GM18907 (cell line): Measurements from ENCODE around the gene FKBP15.

Experiments
- ATAC-seq: cut with Tn5 transposase; IDR thresholded peaks from one replicate; pipeline ENCODE4 v1.9.1; 2021; ENCODE audit warnings: mild to moderate bottlenecking, moderate library complexity; ENCODE audit not compliant: unreplicated experiment

FKBP15 gene

GRCh38 chr9:113231701-113232100 is 10.6 kb upstream of the FKBP15 start:
- ATAC-seq, result no peak

DNA sequence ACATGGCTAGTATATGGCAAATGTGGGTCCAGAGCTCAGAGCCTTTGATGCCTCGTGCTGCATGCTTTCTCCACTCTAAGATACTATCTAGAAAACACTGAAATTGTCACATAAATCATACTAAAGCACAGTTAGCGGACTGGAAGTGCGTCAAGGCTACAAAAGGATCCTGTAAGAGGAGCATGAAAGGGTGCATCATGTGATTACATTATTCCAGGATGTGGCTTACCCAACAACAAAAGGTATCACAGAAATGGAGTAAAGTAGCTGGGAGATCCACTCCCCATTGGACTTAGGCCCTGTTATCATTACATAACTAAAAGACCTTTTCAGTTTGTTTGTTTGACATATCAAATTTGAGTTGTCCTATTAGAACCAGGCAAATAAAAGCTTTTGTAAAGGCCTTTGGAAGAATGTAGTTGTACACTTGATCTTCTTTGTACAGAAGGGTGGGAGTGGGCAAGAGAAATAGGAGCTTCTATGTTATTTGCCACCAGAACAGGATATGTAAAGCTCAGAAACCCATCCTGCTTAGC is 7.1 kb upstream of the FKBP15 start:
- ATAC-seq, result no peak

GRCh38 chr9:113227436-113227835 is 6.4 kb upstream of the FKBP15 start:
- ATAC-seq, result no peak

GRCh38 chr9:113223963-113224362 is 2.9 kb upstream of the FKBP15 start:
- no peak for ATAC-seq

- no peak for ATAC-seq
Observed at GRCh38 chr9:113222482-113222841, 1.4 kb upstream of the FKBP15 start.

GRCh38 chr9:113221800-113222481 is 864 bp upstream of the FKBP15 start:
- no peak for ATAC-seq

GRCh38 chr9:113220467-113221002 is 542 bp downstream of the FKBP15 start:
- peak; percentile 5 for ATAC-seq

GRCh38 chr9:113219969-113220368 is 1.1 kb downstream of the FKBP15 start:
- peak; percentile 68 for ATAC-seq

GRCh38 chr9:113219186-113219936 is 1.7 kb downstream of the FKBP15 start:
- ATAC-seq, result peak; percentile 35

- no peak for ATAC-seq
Observed at GRCh38 chr9:113216406-113216805, 4.7 kb downstream of the FKBP15 start.

- ATAC-seq, result no peak
Observed at GRCh38 chr9:113215132-113215531, 5.9 kb downstream of the FKBP15 start.

DNA sequence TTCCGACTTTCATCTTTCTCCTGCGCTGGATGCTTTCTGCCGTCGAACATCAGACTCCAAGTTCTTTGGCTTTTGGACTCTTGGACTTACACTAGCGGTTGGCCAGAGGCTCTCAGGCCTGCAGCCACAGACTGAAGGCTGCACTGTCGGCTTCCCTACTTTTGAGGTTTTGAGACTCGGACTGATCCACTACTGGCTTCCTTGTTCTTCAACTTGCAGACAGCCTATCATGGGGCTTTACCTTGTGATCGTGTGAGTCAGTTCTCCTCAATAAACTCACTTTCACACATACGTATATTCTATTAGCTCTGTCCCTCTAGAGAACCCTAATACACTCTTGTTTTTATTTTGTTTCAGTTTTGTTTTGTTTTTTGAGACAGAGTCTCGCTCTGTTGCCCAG is 10.3 kb downstream of the FKBP15 start:
- ATAC-seq, result no peak

- no peak for ATAC-seq
Observed at GRCh38 chr9:113205861-113206260, 15.2 kb downstream of the FKBP15 start.

GRCh38 chr9:113205432-113205831 is 15.6 kb downstream of the FKBP15 start:
- ATAC-seq, result no peak

DNA sequence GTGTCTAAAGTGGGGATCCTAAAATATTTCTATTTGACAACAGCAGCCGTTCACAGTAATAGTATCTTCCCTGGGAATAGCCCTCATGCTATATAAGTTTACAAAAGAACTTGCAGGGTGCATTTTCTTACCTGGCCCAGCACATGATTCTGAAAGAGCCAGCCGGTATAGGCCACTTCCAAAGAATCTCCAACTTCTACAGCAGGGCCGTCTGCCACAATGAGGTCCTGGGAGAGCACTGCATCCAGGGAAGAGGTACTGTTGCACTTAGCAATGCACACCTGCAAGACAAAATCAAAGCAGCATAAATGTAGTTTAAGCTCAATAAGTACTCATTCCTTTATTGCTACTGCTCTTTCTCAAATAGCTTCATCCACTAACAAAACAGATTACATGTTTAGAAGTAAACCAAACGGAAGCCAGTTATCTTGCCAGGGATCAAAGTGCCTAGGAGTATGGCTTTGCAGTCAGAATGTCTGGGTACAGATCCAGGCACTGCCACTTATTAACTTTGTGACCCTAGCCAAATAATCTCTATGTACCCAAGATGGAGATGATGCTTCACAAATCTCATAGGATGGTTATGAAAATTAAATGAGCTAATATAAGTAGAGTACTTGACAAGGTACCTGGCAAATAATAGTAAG is 21.3 kb downstream of the FKBP15 start:
- no peak for ATAC-seq

- ATAC-seq, result no peak
Observed at GRCh38 chr9:113192455-113192854, 28.6 kb downstream of the FKBP15 start.

GRCh38 chr9:113187929-113188595 is 33.0 kb downstream of the FKBP15 start:
- ATAC-seq, result no peak

- ATAC-seq, result no peak
Observed at GRCh38 chr9:113186137-113186755, 34.8 kb downstream of the FKBP15 start.

- no peak for ATAC-seq
Observed at GRCh38 chr9:113185271-113185670, 35.8 kb downstream of the FKBP15 start.

GRCh38 chr9:113184539-113184938 is 36.5 kb downstream of the FKBP15 start:
- ATAC-seq, result no peak
